ENCODE results near the gene HOXA10.

DNA sequence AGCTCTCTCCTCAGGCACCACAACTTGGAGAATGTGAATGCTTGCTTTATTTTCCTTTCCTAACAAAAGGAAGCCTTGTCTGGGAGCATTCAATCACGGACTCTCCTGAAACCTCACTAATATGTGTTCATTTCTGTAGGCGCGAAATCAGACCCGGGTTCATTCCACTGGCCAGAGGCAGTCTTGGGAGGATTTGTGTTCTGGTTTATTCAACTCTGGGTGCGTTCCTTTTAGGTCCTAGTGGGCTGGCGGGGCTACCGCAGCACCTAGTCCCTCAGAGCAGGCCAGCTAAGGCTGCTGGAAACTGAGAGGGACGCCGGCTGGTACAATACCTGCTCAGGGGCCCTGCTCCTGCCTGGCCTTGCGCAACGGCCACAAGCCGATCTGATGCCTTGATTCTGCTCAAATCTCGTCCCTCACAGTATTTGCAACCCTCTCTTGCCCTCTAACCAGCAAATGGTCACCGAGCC lies 51.1 kb downstream of the HOXA10 start:
- TF ChIP-seq, protein P1, sequence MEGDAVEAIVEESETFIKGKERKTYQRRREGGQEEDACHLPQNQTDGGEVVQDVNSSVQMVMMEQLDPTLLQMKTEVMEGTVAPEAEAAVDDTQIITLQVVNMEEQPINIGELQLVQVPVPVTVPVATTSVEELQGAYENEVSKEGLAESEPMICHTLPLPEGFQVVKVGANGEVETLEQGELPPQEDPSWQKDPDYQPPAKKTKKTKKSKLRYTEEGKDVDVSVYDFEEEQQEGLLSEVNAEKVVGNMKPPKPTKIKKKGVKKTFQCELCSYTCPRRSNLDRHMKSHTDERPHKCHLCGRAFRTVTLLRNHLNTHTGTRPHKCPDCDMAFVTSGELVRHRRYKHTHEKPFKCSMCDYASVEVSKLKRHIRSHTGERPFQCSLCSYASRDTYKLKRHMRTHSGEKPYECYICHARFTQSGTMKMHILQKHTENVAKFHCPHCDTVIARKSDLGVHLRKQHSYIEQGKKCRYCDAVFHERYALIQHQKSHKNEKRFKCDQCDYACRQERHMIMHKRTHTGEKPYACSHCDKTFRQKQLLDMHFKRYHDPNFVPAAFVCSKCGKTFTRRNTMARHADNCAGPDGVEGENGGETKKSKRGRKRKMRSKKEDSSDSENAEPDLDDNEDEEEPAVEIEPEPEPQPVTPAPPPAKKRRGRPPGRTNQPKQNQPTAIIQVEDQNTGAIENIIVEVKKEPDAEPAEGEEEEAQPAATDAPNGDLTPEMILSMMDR (IDR thresholded peaks at IDR 0.05): no peak
- TF ChIP-seq POLR2A (IDR thresholded peaks at IDR 0.05): no peak

Measured in heart left ventricle (tissue), 13 donors.